GM12864 (cell line): ENCODE results near the gene ASF1A.
"Not testable (repeated sequence)": the region's sequence is repeated elsewhere in the genome, so short reads cannot be mapped to it uniquely, and the experiment has no call there.

Experiments used
- DNase-seq: peaks from one replicate; pipeline ENCODE4 v3.0.0-alpha.2; 2011; ENCODE audit warnings: low read depth
- H3K4me3 ChIP-seq: 2 replicates; pipeline ENCODE4 v1.5.1; 2011; ENCODE audit warnings: mild to moderate bottlenecking, low read depth, low read length, control low read depth
- CTCF ChIP-seq: IDR thresholded peaks from 2 replicates; pipeline ENCODE4 v1.5.1; 2011; ENCODE audit warnings: low read depth, mild to moderate bottlenecking, moderate library complexity, low read length, control low read depth, inconsistent platforms; ENCODE audit errors: missing control alignments

Gene ASF1A

GRCh38 chr6:118862443-118862842, 31.5 kb upstream of the ASF1A start:
- TF ChIP-seq CTCF = no peak
- no peak for DNase-seq
- no peak overlapping the region for H3K4me3 ChIP-seq

GRCh38 chr6:118864341-118865099, 29.4 kb upstream of the ASF1A start:
- DNase-seq = no peak
- TF ChIP-seq CTCF = no peak
- no peak overlapping the region for H3K4me3 ChIP-seq

GRCh38 chr6:118865100-118865391, 28.9 kb upstream of the ASF1A start:
- DNase-seq = no peak
- no peak overlapping the region for H3K4me3 ChIP-seq
- TF ChIP-seq CTCF = no peak

GRCh38 chr6:118867181-118867580, 26.8 kb upstream of the ASF1A start:
- no peak overlapping the region for H3K4me3 ChIP-seq
- no peak for DNase-seq
- TF ChIP-seq CTCF = no peak

- not testable (repeated sequence) for DNase-seq, H3K4me3 ChIP-seq
Measured at GRCh38 chr6:118868901-118869300, 25.1 kb upstream of the ASF1A start.

- no peak for TF ChIP-seq CTCF
- no peak for DNase-seq
- no peak overlapping the region for H3K4me3 ChIP-seq
Measured at GRCh38 chr6:118869350-118869749, 24.6 kb upstream of the ASF1A start.

GRCh38 chr6:118869894-118870589, 23.9 kb upstream of the ASF1A start:
- no peak for TF ChIP-seq CTCF
- no peak for DNase-seq
- no peak overlapping the region for H3K4me3 ChIP-seq
